DLD1 (cell line): Measurements from ENCODE around the gene FSTL5.
"Not testable (repeated sequence)": the region's sequence is repeated elsewhere in the genome, so short reads cannot be mapped to it uniquely, and the experiment has no call there.

ENCODE experiments used
- in situ Hi-C: cut with HindIII; loops from 2 replicates; pipeline ENCODE4 v1.10.0; 2017; ENCODE audit warnings: low sequenced_read_pairs

Gene FSTL5

GRCh38 chr4:162163892-162164759 lies at the start of gene FSTL5:
FSTL5 (minus strand) TSS chr4:162164000; CDS start chr4:162111396, 52,604 bp downstream.
- in situ Hi-C loops, result no loop called here

- in situ Hi-C loops, result no loop called here
Measured at GRCh38 chr4:162209706-162210105, 45.9 kb upstream of the FSTL5 start.

GRCh38 chr4:162203478-162203877 lies 39.7 kb upstream of the FSTL5 start:
- in situ Hi-C loops, result not testable (repeated sequence)

DNA sequence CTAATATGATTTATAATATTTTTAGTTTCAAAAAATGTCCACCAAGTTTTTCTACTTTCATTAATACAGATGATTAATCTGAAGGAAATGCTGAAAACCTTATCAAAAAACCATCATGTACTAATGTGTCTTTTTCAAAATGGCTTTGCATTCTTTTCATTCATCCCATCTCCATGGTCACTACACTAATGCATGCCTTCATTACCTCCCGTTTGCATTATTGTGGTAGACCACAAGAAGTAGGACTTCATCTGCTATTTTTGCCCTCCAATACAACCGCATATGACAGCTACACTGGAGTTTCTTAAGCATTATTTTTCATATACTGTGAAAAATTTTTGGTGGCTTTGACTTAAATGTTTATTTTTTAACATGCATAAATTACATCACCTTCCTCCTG lies 37.9 kb upstream of the FSTL5 start:
- in situ Hi-C loops, result no loop called here

GRCh38 chr4:162170509-162170908 lies 6.7 kb upstream of the FSTL5 start:
- in situ Hi-C loops, result no loop called here

- in situ Hi-C loops, result no loop called here
Measured at GRCh38 chr4:162164906-162165510, 1.2 kb upstream of the FSTL5 start.

DNA sequence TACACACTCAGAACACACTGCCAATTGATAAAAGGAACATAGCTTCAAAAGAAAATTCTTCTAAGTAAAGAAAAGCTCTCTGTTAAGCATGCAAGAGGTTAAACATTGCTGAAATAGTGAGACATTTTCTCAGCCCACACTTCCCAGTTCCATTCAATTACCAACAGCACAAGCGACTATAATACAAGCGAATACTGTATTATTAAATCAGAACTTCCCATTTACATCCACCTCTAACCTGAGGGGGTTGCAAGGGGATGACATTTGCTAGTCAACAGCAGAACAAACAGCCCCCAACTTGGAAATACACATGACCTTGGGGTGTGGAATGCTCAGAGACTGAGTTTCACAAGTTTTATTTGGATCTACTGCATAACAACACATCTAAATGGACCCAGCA lies 1.1 kb downstream of the FSTL5 start:
- in situ Hi-C loops, result no loop called here

DNA sequence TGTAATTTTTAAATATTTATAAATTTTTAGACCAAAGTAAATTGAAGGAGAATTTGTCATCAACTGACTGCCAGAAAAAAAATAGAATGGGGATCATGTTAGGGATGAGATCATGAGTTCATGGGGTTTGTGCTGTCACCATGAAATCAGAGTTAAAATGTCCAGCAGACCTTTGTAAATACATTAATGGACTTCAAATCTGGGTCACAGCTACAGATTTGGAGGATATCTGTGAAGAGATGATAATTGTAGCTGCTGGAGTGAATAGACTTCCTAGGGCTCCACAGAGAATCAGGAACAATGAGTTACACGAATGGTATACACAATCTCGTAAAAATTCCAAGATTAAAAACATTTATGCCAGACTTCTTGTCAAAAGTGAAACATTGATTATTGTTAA lies 6.6 kb downstream of the FSTL5 start:
- in situ Hi-C loops, result no loop called here

DNA sequence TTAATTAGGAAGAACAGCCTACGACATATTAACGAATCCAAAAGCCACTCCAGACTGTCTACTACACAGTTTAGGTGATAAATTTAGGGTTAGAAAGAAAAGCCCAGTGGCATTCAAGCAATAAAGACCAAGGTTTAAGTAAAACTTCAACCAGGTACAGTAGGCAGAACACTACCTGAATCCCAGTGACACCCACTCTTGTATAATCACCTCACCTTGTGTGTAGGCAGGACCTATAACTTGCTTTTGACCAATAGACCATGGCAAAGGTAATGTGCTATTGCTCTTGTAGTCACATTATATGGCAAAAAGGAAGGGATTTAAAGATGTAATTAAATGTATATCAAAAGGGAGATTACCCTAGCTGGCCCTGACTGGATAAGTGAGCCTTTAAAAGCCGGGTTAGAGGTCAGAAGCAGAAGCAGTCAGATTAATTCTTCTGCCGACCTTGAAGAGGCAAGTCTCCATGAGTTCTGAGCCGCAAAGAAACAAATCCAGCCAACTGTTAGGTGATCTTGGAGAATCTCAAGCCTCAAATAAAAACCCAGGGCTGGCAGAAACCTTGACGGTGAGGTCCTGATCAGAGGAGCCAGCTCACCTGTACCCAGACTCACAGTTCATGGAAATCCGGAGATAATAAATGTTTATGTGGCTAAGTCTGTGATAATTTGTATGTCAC lies 8.8 kb downstream of the FSTL5 start:
- in situ Hi-C loops, result no loop called here

GRCh38 chr4:162151850-162152249 lies 11.9 kb downstream of the FSTL5 start:
- in situ Hi-C loops, result no loop called here

DNA sequence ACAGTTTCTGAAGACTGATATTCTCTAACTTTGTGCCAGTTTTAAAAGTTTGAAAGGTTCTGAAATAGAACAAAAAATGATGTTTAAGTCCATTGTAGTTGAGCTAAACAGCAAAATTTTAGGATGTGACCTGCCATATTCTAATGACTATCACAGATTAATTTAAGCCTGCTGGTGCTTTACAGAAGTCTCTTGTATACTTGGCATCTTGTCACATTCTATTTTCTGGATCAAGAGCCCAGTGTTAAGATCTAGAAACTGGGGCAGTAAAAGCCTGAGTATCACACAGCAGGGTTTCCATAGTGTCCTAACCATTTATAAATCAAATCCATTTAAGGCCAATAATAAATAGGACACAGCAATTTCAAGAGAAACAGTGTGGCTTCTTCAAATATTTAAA lies 12.4 kb downstream of the FSTL5 start:
- in situ Hi-C loops, result no loop called here

DNA sequence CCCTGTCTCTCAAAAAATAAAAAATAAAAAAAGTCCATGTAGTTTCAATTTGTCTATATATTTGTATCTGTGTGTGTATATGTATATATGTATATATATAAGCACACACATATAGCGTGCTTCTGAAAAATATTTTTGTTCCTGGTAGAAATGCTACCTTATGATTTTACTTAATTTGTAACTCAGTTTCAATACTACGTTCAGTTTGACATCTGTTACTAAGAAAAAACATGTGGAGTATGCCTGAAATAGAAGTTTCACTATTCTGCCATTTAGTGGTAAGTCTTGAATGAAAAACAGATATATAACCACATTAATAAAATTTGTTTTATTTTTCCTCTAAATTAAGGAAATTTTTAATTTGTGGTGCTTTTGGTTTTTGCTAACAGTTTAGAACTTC lies 14.2 kb downstream of the FSTL5 start:
- in situ Hi-C loops, result no loop called here

- in situ Hi-C loops, result no loop called here
Measured at GRCh38 chr4:162140051-162140683, 23.6 kb downstream of the FSTL5 start.

DNA sequence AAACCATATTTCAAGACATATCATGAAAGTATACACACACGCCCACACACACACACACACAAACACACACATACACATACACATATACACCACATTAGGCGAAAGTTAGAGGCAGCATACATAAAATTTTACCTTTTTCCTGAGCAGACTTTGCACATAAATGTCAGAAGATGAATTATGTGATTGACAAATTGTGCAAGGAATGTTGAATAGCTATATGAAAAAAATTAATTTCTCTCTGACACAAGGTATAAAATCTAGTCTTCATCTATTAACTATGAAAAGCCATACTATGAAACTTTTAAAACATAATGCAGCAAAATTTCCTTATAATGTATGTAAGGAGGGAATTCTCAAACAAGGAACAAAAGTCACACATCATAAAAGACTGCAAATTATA lies 24.4 kb downstream of the FSTL5 start:
- in situ Hi-C loops, result no loop called here

- in situ Hi-C loops, result no loop called here
Measured at GRCh38 chr4:162131256-162131655, 32.5 kb downstream of the FSTL5 start.

DNA sequence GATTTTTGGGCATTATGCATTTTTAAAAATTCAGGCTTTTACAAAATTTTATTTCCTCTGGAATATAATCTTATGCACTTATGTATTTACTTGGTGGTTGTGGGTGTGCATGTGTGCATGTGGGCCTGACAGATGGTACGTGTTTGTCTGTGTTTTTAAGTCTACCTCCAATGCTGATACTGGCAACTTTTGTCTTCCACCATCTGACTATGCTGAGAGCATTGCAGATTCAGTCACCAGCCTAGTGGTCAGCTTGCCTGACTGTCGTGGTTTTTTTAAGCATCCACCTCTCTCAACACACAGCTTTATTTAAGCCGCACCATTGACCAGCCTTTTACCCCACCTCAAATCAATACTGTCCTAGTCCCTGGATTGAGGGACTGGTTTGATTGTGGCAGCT lies 37.1 kb downstream of the FSTL5 start:
- in situ Hi-C loops, result no loop called here

GRCh38 chr4:162117051-162117450 lies 46.7 kb downstream of the FSTL5 start:
- in situ Hi-C loops, result no loop called here

GRCh38 chr4:162116095-162116779 lies 47.6 kb downstream of the FSTL5 start:
- in situ Hi-C loops, result no loop called here

GRCh38 chr4:162115333-162115732 lies 48.5 kb downstream of the FSTL5 start:
- in situ Hi-C loops, result no loop called here

- in situ Hi-C loops, result no loop called here
Measured at GRCh38 chr4:162111078-162111477, 52.7 kb downstream of the FSTL5 start.
